ENCODE data around the gene CXCL9. TPM values are rescaled to one million over a fixed set of nuclear protein-coding genes. Genes with fewer than 3 reads are reported as not detected.
"Not testable (repeated sequence)": the region's sequence is repeated elsewhere in the genome, so short reads cannot be mapped to it uniquely, and the experiment has no call there.

CXCL9 gene
- total RNA-seq, 1 experiment from 2014 or later: not detected

- TF ChIP-seq EZH2 (IDR thresholded peaks at IDR 0.05; ENCODE audit: low read length, unreplicated experiment) (no peak), EZH2phosphoT487 (IDR thresholded peaks at IDR 0.05; ENCODE audit: borderline replicate concordance, low read length) (no peak)
- TF ChIP-seq, protein P1, sequence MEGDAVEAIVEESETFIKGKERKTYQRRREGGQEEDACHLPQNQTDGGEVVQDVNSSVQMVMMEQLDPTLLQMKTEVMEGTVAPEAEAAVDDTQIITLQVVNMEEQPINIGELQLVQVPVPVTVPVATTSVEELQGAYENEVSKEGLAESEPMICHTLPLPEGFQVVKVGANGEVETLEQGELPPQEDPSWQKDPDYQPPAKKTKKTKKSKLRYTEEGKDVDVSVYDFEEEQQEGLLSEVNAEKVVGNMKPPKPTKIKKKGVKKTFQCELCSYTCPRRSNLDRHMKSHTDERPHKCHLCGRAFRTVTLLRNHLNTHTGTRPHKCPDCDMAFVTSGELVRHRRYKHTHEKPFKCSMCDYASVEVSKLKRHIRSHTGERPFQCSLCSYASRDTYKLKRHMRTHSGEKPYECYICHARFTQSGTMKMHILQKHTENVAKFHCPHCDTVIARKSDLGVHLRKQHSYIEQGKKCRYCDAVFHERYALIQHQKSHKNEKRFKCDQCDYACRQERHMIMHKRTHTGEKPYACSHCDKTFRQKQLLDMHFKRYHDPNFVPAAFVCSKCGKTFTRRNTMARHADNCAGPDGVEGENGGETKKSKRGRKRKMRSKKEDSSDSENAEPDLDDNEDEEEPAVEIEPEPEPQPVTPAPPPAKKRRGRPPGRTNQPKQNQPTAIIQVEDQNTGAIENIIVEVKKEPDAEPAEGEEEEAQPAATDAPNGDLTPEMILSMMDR (conservative IDR thresholded peaks at IDR 0.05; ENCODE audit: low read depth, low read length): no peak
- no TSS peak for BruUV-seq (replicated peaks)
- DNase-seq (no peak), ATAC-seq (no peak)
- intact Hi-C loops (cut with micrococcal nuclease): no loop called here
- Histone ChIP-seq H3K4me3 (ENCODE audit: low read length) (no peak overlapping the region), H3K4me2 (ENCODE audit: low read length) (0 out of 2 replicates have a peak overlapping the region, but pooled peaks have one; percentile 0), H3K9ac (ENCODE audit: low read length) (no peak overlapping the region), H3K4me1 (ENCODE audit: insufficient read depth, low read length) (peaks cover 16% of the 10 kb centered on the region), H3K36me3 (ENCODE audit: low read depth, low read length) (no peaks in the 10 kb centered on the region), H3F3A (ENCODE audit: low read length, unreplicated experiment) (no peaks in the 10 kb centered on the region), H4K20me1 (ENCODE audit: low read length) (no peaks in the 10 kb centered on the region), H3K9me3 (ENCODE audit: low read length) (no peaks in the 10 kb centered on the region), H2AFZ (ENCODE audit: low read length) (no peak overlapping the region), H3K27me3 (ENCODE audit: low read length) (no peaks in the 10 kb centered on the region), H3K9me2 (replicated peaks; ENCODE audit: low read length) (no peaks in the 10 kb centered on the region), H3K79me2 (ENCODE audit: low read length) (no peaks in the 10 kb centered on the region), H3K27ac (ENCODE audit: low read length) (no peak overlapping the region)
- ChIA-PET POLR2A (ENCODE audit: unreplicated experiment) (no interaction called here), CTCF (no interaction called here)
Measured at GRCh38 chr4:76001700-76002099, 5.6 kb downstream of the CXCL9 start.

DNA sequence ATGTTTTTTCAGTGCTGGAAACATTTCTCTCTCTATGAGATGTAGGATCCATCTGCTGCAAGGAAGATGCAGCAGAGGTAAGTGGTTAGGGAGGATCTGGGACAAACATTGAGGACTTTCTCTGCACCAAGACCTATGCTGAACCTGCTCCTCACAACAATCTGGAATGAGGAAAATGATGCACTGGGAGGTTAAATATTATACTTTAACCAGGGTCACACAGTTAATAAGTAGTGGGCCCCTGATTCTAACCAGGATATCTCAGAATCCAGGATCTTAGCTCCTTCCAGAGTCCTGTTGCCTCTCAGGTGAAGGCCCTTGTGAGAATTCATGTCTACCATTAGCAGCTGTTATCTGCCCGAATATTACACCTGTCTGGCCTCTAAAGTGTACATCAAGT, 7.0 kb downstream of the CXCL9 start:
- Histone ChIP-seq H3K9me3 (ENCODE audit: low read length) (no peaks in the 10 kb centered on the region), H3K4me2 (ENCODE audit: low read length) (no peak overlapping the region), H3K4me3 (ENCODE audit: low read length) (no peak overlapping the region), H3K27ac (ENCODE audit: low read length) (no peak overlapping the region), H3F3A (ENCODE audit: low read length, unreplicated experiment) (no peaks in the 10 kb centered on the region), H3K36me3 (ENCODE audit: low read depth, low read length) (no peaks in the 10 kb centered on the region), H4K20me1 (ENCODE audit: low read length) (no peaks in the 10 kb centered on the region), H3K27me3 (ENCODE audit: low read length) (no peaks in the 10 kb centered on the region), H3K9ac (ENCODE audit: low read length) (no peak overlapping the region), H3K79me2 (ENCODE audit: low read length) (no peaks in the 10 kb centered on the region), H3K4me1 (ENCODE audit: insufficient read depth, low read length) (peaks cover 10% of the 10 kb centered on the region; the same call in 1 of the 2 replicates), H2AFZ (ENCODE audit: low read length) (no peak overlapping the region), H3K9me2 (replicated peaks; ENCODE audit: low read length) (no peaks in the 10 kb centered on the region)
- intact Hi-C loops (cut with micrococcal nuclease): no loop called here
- ChIA-PET POLR2A (ENCODE audit: unreplicated experiment) (no interaction called here), CTCF (interaction anchor here (0.7 kb wide), 1 partner anchor 178 kb away, joined by 3 read pairs; no protein-coding TSS in a partner anchor)
- DNase-seq (no peak), ATAC-seq (no peak)
- TF ChIP-seq, protein P1 (conservative IDR thresholded peaks at IDR 0.05; ENCODE audit: low read depth, low read length): no peak
- no peak for TF ChIP-seq EZH2 (IDR thresholded peaks at IDR 0.05; ENCODE audit: low read length, unreplicated experiment)
- no TSS peak for BruUV-seq (replicated peaks)

DNA sequence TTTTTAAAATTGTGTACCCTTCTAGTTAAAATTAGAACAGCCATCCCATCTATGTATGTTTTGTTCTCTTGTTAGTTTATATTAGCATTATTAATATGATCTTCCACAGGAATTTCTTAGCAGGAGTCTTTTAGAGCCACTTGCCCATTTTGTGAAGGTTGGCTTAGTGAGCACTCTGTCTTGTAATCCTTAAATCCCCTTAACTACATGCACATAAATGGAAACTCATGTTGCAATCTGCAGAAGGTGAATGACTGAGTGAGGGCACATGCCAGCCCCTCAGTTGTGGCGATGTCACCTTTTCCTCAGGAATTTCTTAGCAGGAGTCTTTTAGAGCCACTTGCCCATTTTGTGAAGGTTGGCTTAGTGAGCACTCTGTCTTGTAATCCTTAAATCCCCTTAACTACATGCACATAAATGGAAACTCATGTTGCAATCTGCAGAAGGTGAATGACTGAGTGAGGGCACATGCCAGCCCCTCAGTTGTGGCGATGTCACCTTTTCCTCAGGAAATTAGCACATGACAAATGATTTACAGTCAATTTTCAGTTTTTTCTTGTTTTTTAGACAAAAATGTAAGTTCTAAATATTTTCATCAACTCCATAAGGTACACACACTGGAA, 8.7 kb downstream of the CXCL9 start:
- H3K36me3 ChIP-seq (ENCODE audit: low read depth, low read length); H3K4me3 ChIP-seq (ENCODE audit: low read length); POLR2A ChIA-PET (ENCODE audit: unreplicated experiment); H3K4me2 ChIP-seq (ENCODE audit: low read length); H4K20me1 ChIP-seq (ENCODE audit: low read length); H3K9me2 ChIP-seq (replicated peaks; ENCODE audit: low read length); H3K4me1 ChIP-seq (ENCODE audit: insufficient read depth, low read length); CTCF ChIA-PET; H2AFZ ChIP-seq (ENCODE audit: low read length); H3F3A ChIP-seq (ENCODE audit: low read length, unreplicated experiment); BruUV-seq (replicated peaks); H3K27me3 ChIP-seq (ENCODE audit: low read length); ATAC-seq; DNase-seq; H3K9me3 ChIP-seq (ENCODE audit: low read length); H3K9ac ChIP-seq (ENCODE audit: low read length); H3K79me2 ChIP-seq (ENCODE audit: low read length); H3K27ac ChIP-seq (ENCODE audit: low read length); intact Hi-C loops (cut with micrococcal nuclease): not testable (repeated sequence)
